ENCODE results near the gene LYL1. TPM values are rescaled to one million over a fixed set of nuclear protein-coding genes. Genes with fewer than 3 reads are reported as not detected.
A peak's percentile ranks its signal among the peaks of the same experiment; 100 is the strongest.

Gene LYL1
- total RNA-seq, 4 donors from 2014 or later, result 4.5 to 33.4 (median 16.7) TPM

GRCh38 chr19:13072188-13072908 is 30.3 kb downstream of the LYL1 start:
- Histone ChIP-seq H3K9me3 (no peaks in the 10 kb centered on the region), H3K4me3 (no peak overlapping the region), H3K36me3 (peaks cover 0 to 7% (median 0%) of the 10 kb centered on the region in 4 donors), H3K27me3 (no peaks in the 10 kb centered on the region), H3K4me1 (peaks cover 32 to 46% (median 40%) of the 10 kb centered on the region in 4 donors), H3K27ac (peak overlapping the region in 1 of 4 donors; percentile 41)
- TF ChIP-seq POLR2A (IDR thresholded peaks at IDR 0.05) (no peak), POLR2AphosphoS5 (IDR thresholded peaks at IDR 0.05) (no peak)
- TF ChIP-seq, protein P1, sequence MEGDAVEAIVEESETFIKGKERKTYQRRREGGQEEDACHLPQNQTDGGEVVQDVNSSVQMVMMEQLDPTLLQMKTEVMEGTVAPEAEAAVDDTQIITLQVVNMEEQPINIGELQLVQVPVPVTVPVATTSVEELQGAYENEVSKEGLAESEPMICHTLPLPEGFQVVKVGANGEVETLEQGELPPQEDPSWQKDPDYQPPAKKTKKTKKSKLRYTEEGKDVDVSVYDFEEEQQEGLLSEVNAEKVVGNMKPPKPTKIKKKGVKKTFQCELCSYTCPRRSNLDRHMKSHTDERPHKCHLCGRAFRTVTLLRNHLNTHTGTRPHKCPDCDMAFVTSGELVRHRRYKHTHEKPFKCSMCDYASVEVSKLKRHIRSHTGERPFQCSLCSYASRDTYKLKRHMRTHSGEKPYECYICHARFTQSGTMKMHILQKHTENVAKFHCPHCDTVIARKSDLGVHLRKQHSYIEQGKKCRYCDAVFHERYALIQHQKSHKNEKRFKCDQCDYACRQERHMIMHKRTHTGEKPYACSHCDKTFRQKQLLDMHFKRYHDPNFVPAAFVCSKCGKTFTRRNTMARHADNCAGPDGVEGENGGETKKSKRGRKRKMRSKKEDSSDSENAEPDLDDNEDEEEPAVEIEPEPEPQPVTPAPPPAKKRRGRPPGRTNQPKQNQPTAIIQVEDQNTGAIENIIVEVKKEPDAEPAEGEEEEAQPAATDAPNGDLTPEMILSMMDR (IDR thresholded peaks at IDR 0.05), result no peak
- no peak for DNase-seq
- intact Hi-C loops (cut with DNase I; ENCODE audit: low total_unique reads), result no loop called here
- in situ Hi-C loops (cut with MboI; ENCODE audit: low pct_ligation_motif_present in 1 of 4, low pct_unique_long_range_greater_than_20kb in 1 of 4, low sequenced_read_pairs in 3 of 4), result no loop called here
- WGBS, 2 donors (ENCODE audit: low coverage in 1 of 2), result 79 to 90% methylated on average over 2 to 9 of the region's 9 CpGs

DNA sequence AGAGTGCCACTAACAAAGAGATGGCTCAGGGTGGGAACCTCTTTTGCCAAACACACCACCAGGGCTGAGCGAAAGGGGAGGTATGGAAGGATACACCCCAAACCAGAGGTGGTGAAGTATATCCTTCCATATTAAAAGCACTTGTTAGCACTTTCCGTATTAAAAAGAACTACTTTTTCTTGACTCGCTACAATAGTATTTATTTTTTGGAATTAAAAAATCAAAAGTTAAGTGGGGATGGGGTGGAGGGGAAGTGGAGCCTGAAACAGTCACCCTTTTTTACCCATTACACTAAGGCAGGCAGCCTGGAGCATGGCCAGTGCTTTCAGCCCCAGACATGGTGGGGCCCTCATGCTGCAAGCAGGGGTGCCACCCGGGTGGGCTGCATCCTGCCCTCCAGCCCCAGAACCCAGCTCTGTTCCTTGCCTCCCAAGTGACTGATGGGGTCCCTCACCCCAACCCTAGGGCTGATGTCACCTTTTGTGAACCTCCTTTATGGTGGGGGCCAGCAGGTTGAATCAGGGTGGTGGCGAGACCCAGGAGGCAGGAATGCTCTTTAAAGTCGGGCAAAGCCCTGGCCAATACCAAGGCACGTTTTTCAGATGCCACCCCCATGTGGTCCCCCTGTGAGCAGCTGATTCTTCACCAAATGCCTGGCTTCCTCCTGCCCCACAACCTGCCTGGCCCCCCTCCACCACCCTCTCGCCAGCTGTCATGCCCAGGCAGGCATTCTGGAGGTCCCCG is 31.0 kb downstream of the LYL1 start:
- Histone ChIP-seq H3K36me3 (peaks cover 0 to 7% (median 0%) of the 10 kb centered on the region in 4 donors), H3K9me3 (no peaks in the 10 kb centered on the region), H3K4me1 (peaks cover 32 to 46% (median 39%) of the 10 kb centered on the region in 4 donors), H3K27ac (peak overlapping the region in 1 of 4 donors; percentile 41), H3K27me3 (no peaks in the 10 kb centered on the region), H3K4me3 (no peak overlapping the region)
- TF ChIP-seq EP300 (IDR thresholded peaks at IDR 0.05; ENCODE audit: low read depth), result no peak
- TF ChIP-seq, protein P1 (IDR thresholded peaks at IDR 0.05), result no peak
- TF ChIP-seq POLR2AphosphoS5 (IDR thresholded peaks at IDR 0.05), result no peak
- TF ChIP-seq POLR2A (IDR thresholded peaks at IDR 0.05), result no peak
- in situ Hi-C loops (cut with MboI; ENCODE audit: low pct_ligation_motif_present in 1 of 4, low pct_unique_long_range_greater_than_20kb in 1 of 4, low sequenced_read_pairs in 3 of 4), result no loop called here
- WGBS, 2 donors (ENCODE audit: low coverage in 1 of 2), result 58 to 74% methylated on average over 4 to 9 of the region's 9 CpGs
- intact Hi-C loops (cut with DNase I; ENCODE audit: low total_unique reads), result no loop called here
- DNase-seq, result no peak

- Histone ChIP-seq H3K27ac (peak overlapping the region in 2 of 4 donors; percentile 30 to 72), H3K27me3 (no peaks in the 10 kb centered on the region), H3K4me3 (no peak overlapping the region), H3K36me3 (peaks cover 0 to 7% (median 0%) of the 10 kb centered on the region in 4 donors), H3K4me1 (peaks cover 29 to 48% (median 38%) of the 10 kb centered on the region in 4 donors), H3K9me3 (no peaks in the 10 kb centered on the region)
- in situ Hi-C loops (cut with MboI; ENCODE audit: low pct_ligation_motif_present in 1 of 4, low pct_unique_long_range_greater_than_20kb in 1 of 4, low sequenced_read_pairs in 3 of 4) (no loop called here), intact Hi-C loops (cut with DNase I; ENCODE audit: low total_unique reads) (no loop called here)
- WGBS, 2 donors (ENCODE audit: low coverage in 1 of 2), result 92 to 100% methylated on average over 3 to 32 of the region's 32 CpGs
- DNase-seq, result no peak
- TF ChIP-seq POLR2A (IDR thresholded peaks at IDR 0.05) (no peak), EP300 (IDR thresholded peaks at IDR 0.05; ENCODE audit: low read depth) (no peak), POLR2AphosphoS5 (IDR thresholded peaks at IDR 0.05) (no peak)
- TF ChIP-seq, protein P1 (IDR thresholded peaks at IDR 0.05), result no peak
Measured at GRCh38 chr19:13070425-13071140, 32.1 kb downstream of the LYL1 start.

Measured in transverse colon (tissue), 4 donors.